SU-DHL-6 (cell line): ENCODE results near the gene TGFA.

Source experiments
- H2AFZ ChIP-seq: fragments of 200-600 bp; sonication (generic); 2 replicates; pipeline ENCODE4 v1.6.1; 2014; ENCODE audit warnings: low read depth, mild to moderate bottlenecking, moderate library complexity, mixed read lengths, antibody characterized with exemption, low read length; ENCODE audit not compliant: severe bottlenecking
- H3F3A ChIP-seq: fragments of 200-600 bp; shearing (Covaris generic); 2 replicates; pipeline ENCODE4 v1.6.0; 2016; ENCODE audit warnings: antibody characterized with exemption, mild to moderate bottlenecking; ENCODE audit not compliant: insufficient read depth
- H3K27ac ChIP-seq: fragments of 200-600 bp; sonication (generic); 2 replicates; pipeline ENCODE4 v1.5.1; 2016; ENCODE audit warnings: low read depth, mild to moderate bottlenecking, low read length, moderate library complexity, mixed read lengths
- H3K27me3 ChIP-seq: fragments of 200-600 bp; sonication (generic), shearing (Covaris generic); 2 replicates; pipeline ENCODE4 v1.6.0; 2014; ENCODE audit warnings: mild to moderate bottlenecking, low read length
- H3K36me3 ChIP-seq: fragments of 200-600 bp; sonication (generic); 2 replicates; pipeline ENCODE4 v1.6.1; 2014; ENCODE audit warnings: mild to moderate bottlenecking, low read length, mixed read lengths
- H3K4me2 ChIP-seq: fragments of 300-600, 200-600 bp; shearing (Covaris generic), sonication (generic); 2 replicates; pipeline ENCODE4 v1.6.0; 2014; ENCODE audit warnings: low read length, low read depth, mild to moderate bottlenecking; ENCODE audit not compliant: poor library complexity, severe bottlenecking
- H3K4me3 ChIP-seq: fragments of 200-600 bp; sonication (generic); 2 replicates; pipeline ENCODE4 v1.5.1; 2014; ENCODE audit warnings: antibody characterized with exemption, low read length, mild to moderate bottlenecking, mixed read lengths; ENCODE audit not compliant: insufficient read depth, poor library complexity, severe bottlenecking
- H3K79me2 ChIP-seq: fragments of 200-600 bp; sonication (generic); 2 replicates; pipeline ENCODE4 v1.6.1; 2014; ENCODE audit warnings: mild to moderate bottlenecking, low read length, moderate library complexity; ENCODE audit not compliant: insufficient read depth
- H3K9ac ChIP-seq: fragments of 200-600 bp; sonication (generic); 2 replicates; pipeline ENCODE4 v1.7.0; 2014; ENCODE audit warnings: mild to moderate bottlenecking, low read length
- H3K9me2 ChIP-seq: fragments of 200-600 bp; sonication (generic); replicated peaks from 2 replicates; pipeline ENCODE4 v1.6.1; 2014; ENCODE audit warnings: low read length; ENCODE audit not compliant: insufficient read depth
- H3K9me3 ChIP-seq: fragments of 200-600 bp; sonication (generic); 2 replicates; pipeline ENCODE4 v1.6.1; 2014; ENCODE audit warnings: low read length, mixed read lengths; ENCODE audit not compliant: insufficient read depth
- H4K20me1 ChIP-seq: fragments of 200-600 bp; sonication (generic); 2 replicates; pipeline ENCODE4 v1.6.1; 2014; ENCODE audit warnings: low read depth, mild to moderate bottlenecking, antibody characterized with exemption, low read length, moderate library complexity, mixed read lengths
- EZH2phosphoT487 ChIP-seq: fragments of 200-600 bp; sonication (generic), shearing (Covaris generic); conservative IDR thresholded peaks from 2 replicates; pipeline ENCODE4 v1.6.1; 2018; ENCODE audit warnings: mild to moderate bottlenecking, antibody characterized with exemption, low read length, moderate library complexity, mixed read lengths
- TF ChIP-seq, protein P1 (sequence below): fragments of 200-600 bp; sonication (generic); IDR thresholded peaks from one replicate; pipeline ENCODE4 v1.5.1; 2017; ENCODE audit warnings: antibody characterized with exemption, mild to moderate bottlenecking, low read length, moderate library complexity; ENCODE audit not compliant: insufficient read depth, poor library complexity, severe bottlenecking

TGFA gene

DNA sequence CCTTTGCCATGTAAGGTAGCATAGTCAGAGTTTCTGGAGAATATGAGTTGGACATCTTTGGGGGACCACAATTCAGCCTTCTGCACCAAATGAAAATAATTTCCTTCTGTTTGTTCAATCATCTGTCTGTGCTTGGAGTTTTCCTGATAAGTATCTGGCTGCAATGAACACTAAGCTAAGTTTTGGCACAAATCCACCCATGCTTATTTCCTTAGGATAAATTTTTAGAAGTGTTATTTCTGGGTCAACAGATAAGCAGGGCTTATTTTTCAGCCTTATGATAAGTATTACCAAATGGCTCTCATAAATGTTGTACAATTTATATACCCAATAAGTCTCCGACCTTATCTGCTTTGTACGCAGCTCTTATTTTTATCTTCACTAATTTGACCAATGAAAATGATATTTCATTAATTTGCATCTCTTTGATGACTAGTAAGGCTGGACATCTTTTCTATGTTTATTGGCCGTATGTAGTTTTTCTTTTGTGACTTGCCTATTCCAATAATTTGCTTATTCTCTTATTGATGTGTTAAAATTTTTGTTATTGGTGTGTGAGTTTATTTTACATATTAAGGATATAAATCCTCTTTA, 59.2 kb downstream of the TGFA start:
- Histone ChIP-seq H3K27ac (no peak overlapping the region), H3K9me2 (no peaks in the 10 kb centered on the region)

DNA sequence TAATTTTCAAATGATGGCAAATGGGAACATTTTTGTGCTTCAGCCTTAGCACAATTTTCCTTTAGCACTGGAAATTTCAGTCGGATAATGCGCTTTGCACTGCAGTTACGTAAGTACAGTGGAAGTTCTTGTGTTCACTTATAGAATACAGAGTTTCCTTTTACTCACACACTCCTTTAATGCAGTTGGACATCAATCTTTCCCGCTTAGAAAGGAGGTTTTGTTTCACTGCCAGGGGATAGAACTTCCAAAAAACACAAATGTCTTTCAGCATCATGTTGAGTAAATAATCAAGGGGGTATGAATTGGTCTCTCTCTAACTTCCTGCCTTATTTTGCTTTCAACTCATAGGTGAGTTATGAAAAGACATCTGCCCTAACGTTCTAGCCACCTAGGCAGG, 63.2 kb downstream of the TGFA start:
- Histone ChIP-seq H3K36me3 (no peaks in the 10 kb centered on the region), H4K20me1 (no peaks in the 10 kb centered on the region), H3K79me2 (no peaks in the 10 kb centered on the region), H3K4me3 (no peak overlapping the region), H3K9me3 (no peaks in the 10 kb centered on the region), H3K4me2 (no peak overlapping the region), H3K9ac (no peak overlapping the region), H3K27me3 (no peaks in the 10 kb centered on the region), H3K9me2 (no peaks in the 10 kb centered on the region), H3F3A (no peaks in the 10 kb centered on the region), H3K27ac (no peak overlapping the region), H2AFZ (no peak overlapping the region)
- no peak for TF ChIP-seq EZH2phosphoT487
- TF ChIP-seq, protein P1, sequence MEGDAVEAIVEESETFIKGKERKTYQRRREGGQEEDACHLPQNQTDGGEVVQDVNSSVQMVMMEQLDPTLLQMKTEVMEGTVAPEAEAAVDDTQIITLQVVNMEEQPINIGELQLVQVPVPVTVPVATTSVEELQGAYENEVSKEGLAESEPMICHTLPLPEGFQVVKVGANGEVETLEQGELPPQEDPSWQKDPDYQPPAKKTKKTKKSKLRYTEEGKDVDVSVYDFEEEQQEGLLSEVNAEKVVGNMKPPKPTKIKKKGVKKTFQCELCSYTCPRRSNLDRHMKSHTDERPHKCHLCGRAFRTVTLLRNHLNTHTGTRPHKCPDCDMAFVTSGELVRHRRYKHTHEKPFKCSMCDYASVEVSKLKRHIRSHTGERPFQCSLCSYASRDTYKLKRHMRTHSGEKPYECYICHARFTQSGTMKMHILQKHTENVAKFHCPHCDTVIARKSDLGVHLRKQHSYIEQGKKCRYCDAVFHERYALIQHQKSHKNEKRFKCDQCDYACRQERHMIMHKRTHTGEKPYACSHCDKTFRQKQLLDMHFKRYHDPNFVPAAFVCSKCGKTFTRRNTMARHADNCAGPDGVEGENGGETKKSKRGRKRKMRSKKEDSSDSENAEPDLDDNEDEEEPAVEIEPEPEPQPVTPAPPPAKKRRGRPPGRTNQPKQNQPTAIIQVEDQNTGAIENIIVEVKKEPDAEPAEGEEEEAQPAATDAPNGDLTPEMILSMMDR, result no peak

More for the DNA sequence above, 59.2 kb downstream of the TGFA start:
- Histone ChIP-seq H3K36me3 (no peaks in the 10 kb centered on the region), H3K9me3 (no peaks in the 10 kb centered on the region), H2AFZ (no peak overlapping the region), H3K9ac (no peak overlapping the region), H3K79me2 (no peaks in the 10 kb centered on the region), H3F3A (no peaks in the 10 kb centered on the region), H3K27me3 (no peaks in the 10 kb centered on the region), H4K20me1 (no peaks in the 10 kb centered on the region), H3K4me3 (no peak overlapping the region), H3K4me2 (no peak overlapping the region)
- TF ChIP-seq EZH2phosphoT487, result no peak
- TF ChIP-seq, protein P1, result no peak

DNA sequence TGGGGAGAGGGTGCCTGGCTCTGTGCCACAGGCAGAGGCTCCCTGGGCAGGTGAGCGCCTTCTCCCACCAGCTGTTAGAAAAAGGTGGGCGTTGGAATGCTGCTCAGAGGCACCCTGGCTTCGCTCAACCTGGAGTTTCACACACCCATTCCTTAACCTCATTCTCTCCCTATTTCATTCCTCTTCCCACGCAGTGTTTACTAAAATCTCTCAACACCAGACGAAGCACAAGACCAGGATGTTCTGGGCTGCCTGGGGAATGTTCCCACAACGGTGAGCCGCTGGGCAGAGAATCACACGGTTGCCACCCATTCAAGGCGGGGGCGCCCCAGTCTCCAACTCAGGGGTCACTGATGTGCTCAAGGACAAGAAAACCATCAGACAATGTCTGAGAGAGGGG, 64.5 kb downstream of the TGFA start:
- no peaks in the 10 kb centered on the region for H3K36me3 ChIP-seq
- TF ChIP-seq, protein P1, result no peak
- TF ChIP-seq EZH2phosphoT487, result no peak
- H3F3A ChIP-seq, result no peaks in the 10 kb centered on the region
- H3K9me2 ChIP-seq, result no peaks in the 10 kb centered on the region
- no peak overlapping the region for H3K9ac ChIP-seq
- no peaks in the 10 kb centered on the region for H4K20me1 ChIP-seq
- H3K27ac ChIP-seq, result no peak overlapping the region
- H3K4me3 ChIP-seq, result no peak overlapping the region
- H3K4me2 ChIP-seq, result no peak overlapping the region
- no peaks in the 10 kb centered on the region for H3K27me3 ChIP-seq
- no peaks in the 10 kb centered on the region for H3K79me2 ChIP-seq
- H2AFZ ChIP-seq, result no peak overlapping the region
- no peaks in the 10 kb centered on the region for H3K9me3 ChIP-seq
